Heart left ventricle (tissue), 16 donors: ENCODE results near the gene SLC9A5. TPM values are rescaled to one million over a fixed set of nuclear protein-coding genes. Genes with fewer than 3 reads are reported as not detected.

ENCODE experiments used
- ATAC-seq, 4 donors: fragments of 200-7000 bp; cut with Tn5 transposase; one replicate each; pipeline ENCODE4 v1.9.1; 2020 to 2022; ENCODE audit warnings: moderate library complexity in 4 of 4, mild to moderate bottlenecking in 3 of 4, moderate number of reproducible peaks in 1 of 4
- DNase-seq, 5 donors: peaks; one replicate each; pipeline ENCODE4 v3.0.0-alpha.2; 2020
- H3K27ac ChIP-seq, 12 donors: fragments of 200-600 bp; sonication (generic) in 4 of 12; one replicate each; pipeline versions ENCODE4 v1.5.0 to v1.8.0; 2016 to 2022; ENCODE audit warnings: mild to moderate bottlenecking in 2 of 12
- H3K27me3 ChIP-seq, 9 donors: fragments of 200-600 bp; sonication (generic) in 2 of 9; one replicate each; pipeline versions ENCODE4 v1.5.1 to v1.8.0; 2016 to 2022; ENCODE audit warnings: mild to moderate bottlenecking in 3 of 9
- H3K36me3 ChIP-seq, 9 donors: fragments of 200-600 bp; sonication (generic) in 2 of 9; one replicate each; pipeline versions ENCODE4 v1.5.0 to v1.8.0; 2018 to 2022; ENCODE audit warnings: mild to moderate bottlenecking in 2 of 9
- H3K4me1 ChIP-seq, 12 donors: fragments of 200-600 bp; sonication (generic) in 4 of 12; one replicate each; pipeline versions ENCODE4 v1.5.0 to v1.8.0; 2016 to 2022; ENCODE audit warnings: mild to moderate bottlenecking in 3 of 12
- H3K4me3 ChIP-seq, 12 donors: fragments of 200-600 bp; sonication (generic) in 4 of 12; one replicate each; pipeline versions ENCODE4 v1.5.0 to v1.8.0; 2017 to 2022; ENCODE audit warnings: mild to moderate bottlenecking in 9 of 12, moderate library complexity in 4 of 12
- H3K9me3 ChIP-seq, 12 donors: fragments of 200-600 bp; sonication (generic) in 4 of 12; one replicate each; pipeline versions ENCODE4 v1.5.0 to v1.8.0; 2016 to 2022; ENCODE audit warnings: mild to moderate bottlenecking in 1 of 12
- CTCF ChIP-seq, 12 donors: fragments of 200-600 bp; sonication (generic) in 4 of 12; IDR thresholded peaks; one replicate each; pipeline versions ENCODE4 v1.5.0 to v1.8.0; 2018 to 2022; ENCODE audit warnings: antibody characterized with exemption in 12 of 12, mild to moderate bottlenecking in 5 of 12
- POLR2A ChIP-seq, 2 donors: fragments of 450-650 bp; IDR thresholded peaks; one replicate each; pipeline ENCODE4 v1.6.1; 2017; ENCODE audit warnings: antibody characterized with exemption in 2 of 2, mild to moderate bottlenecking in 2 of 2, moderate library complexity in 2 of 2
- WGBS, 4 donors: extraction: QIAGEN DNeasy Blood & Tissue Kit in 2 of 4; methylation state at CpG; one replicate each; pipeline versions ENCODE4 v1.1.5 to v1.1.7; 2013 to 2018; 5-methylcytosine and 5-hydroxymethylcytosine counted together
- intact Hi-C, 10 donors: fragments of 100-400 bp; cut with DNase I; formaldehyde crosslinking; loops; one replicate each; pipeline versions ENCODE4 v1.11.1 to v1.14.2; 2022
- polyA plus RNA-seq, 2 donors: library from polyadenylated mRNA; stranded (reverse); fragments of 200-250 nt; gene quantifications; one replicate each; pipeline ENCODE4 v1.2.3, GENCODE V29; 2013
- total RNA-seq, 9 donors: library from RNA; depleted of rRNA in 2 of 9; stranded (reverse); fragments of >200 nt in 2 of 9; fragmentation: NEBNext Ultra II Directional in 3 of 9; extraction: Animal tissue kit (Norgen Biotek cat#: 25700) in 3 of 9; gene quantifications; one replicate each; pipeline versions ENCODE4 v1.1.0 to v1.2.4, GENCODE V29; 2016 to 2023
- donor health status: ischemic (EF 13 %, LVEDD 7.1; RV severe dilation, severe dysfunction).
- donor health status: healthy with polysubstance abuse.
- donor health status: DM: no; HTN: yes; CAD: no.
- donor health status: DM: no; HTN: no; CAD: no.
- donor health status: ischemic (EF 25% LVEDD 6.9; RV normal size, moderate dysfunction).
- donor health status: ischemic (EF 25% LVEDD 5.7; RV mildly dilated, moderate dysfunction).
- donor health status: healthy.
- donor health status: DM: yes; HTN: yes; CAD: no.
- donor health status: ischemic (EF 35%, LVEDD 5.7; RV mildly dilated, moderate dysfunction).
- donor health status: nonischemic (EF 11% LVEDD 7.7; RV severe dilation, severe dysfunction).
- donor health status: DM: yes; HTN: yes; CAD: no.
- donor health status: PGD.
- donor health status: ischemic (EF 29% LVEDD 5.4; RV normal size, mild dysfunction).
- donor health status: nonischemic (EF 23%, LVEDD 6.1; RV moderate dilation, normal function).

SLC9A5 gene
- total and polyA plus RNA-seq, 11 donors = 0.16 to 2.0 (median 1.2) TPM

DNA sequence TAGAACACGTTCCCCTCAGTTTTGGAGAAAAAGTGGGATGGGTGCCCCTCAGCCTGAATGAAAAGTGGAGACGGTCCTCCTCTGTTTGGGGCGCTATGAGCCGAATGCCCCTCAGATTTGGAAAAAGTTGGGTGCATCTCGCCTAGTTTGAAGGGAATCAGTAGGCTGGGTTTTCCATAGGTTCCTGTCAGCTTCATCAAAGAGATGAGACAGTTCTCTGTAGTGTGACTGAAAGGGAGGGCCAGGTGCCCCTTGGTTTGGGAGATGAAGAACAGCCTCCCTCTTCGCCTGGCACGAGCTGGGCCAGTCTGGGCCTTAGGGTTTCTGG, 742 bp upstream of the SLC9A5 start:
- intact Hi-C loops = loop anchor here in 2 of 10 donors (5.0 kb wide), 2 partner anchors 56 to 76 kb away; partner anchors contain the start of genes NOL3 (in 2 of the 2), E2F4 (in 1 of the 2) and EXOC3L1 (in 1 of the 2)
- H3K9me3 ChIP-seq = no peaks in the 10 kb centered on the region
- peaks cover 0 to 10% (median 0%) of the 10 kb centered on the region in 9 donors for H3K27me3 ChIP-seq
- peak overlapping the region in 7 of 12 donors; percentile 42 to 99 (median 95) for H3K27ac ChIP-seq
- peaks cover 20 to 64% (median 46%) of the 10 kb centered on the region in 12 donors for H3K4me1 ChIP-seq
- DNase-seq (no peak), ATAC-seq (no peak)
- 5 to 14% (median 7%) methylated on average over 5 to 7 of the region's 7 CpGs for WGBS, 4 donors
- no peaks in the 10 kb centered on the region for H3K36me3 ChIP-seq
- no peak for TF ChIP-seq CTCF (IDR thresholded peaks at IDR 0.05)
- TF ChIP-seq POLR2A (IDR thresholded peaks at IDR 0.05) = no peak
- peak overlapping the region; percentile 34 to 94 (median 82) for H3K4me3 ChIP-seq

- DNase-seq (peak in 1 of 5 donors; percentile 29), ATAC-seq (no peak)
- 19 to 31% (median 21%) methylated on average over 16 to 22 of the region's 22 CpGs for WGBS, 4 donors
- peaks cover 0 to 10% (median 0%) of the 10 kb centered on the region in 9 donors for H3K27me3 ChIP-seq
- no peaks in the 10 kb centered on the region for H3K36me3 ChIP-seq
- peaks cover 9 to 50% (median 32%) of the 10 kb centered on the region in 12 donors for H3K4me1 ChIP-seq
- intact Hi-C loops = loop anchor here in 2 of 10 donors (5.0 kb wide), 2 partner anchors 57 to 77 kb away; partner anchors contain the start of genes NOL3 (in 2 of the 2), E2F4 (in 1 of the 2) and EXOC3L1 (in 1 of the 2)
- H3K9me3 ChIP-seq = no peaks in the 10 kb centered on the region
- TF ChIP-seq CTCF (IDR thresholded peaks at IDR 0.05) (no peak), POLR2A (IDR thresholded peaks at IDR 0.05) (no peak)
- H3K4me3 ChIP-seq = peak overlapping the region; percentile 34 to 94 (median 82)
- H3K27ac ChIP-seq = peak overlapping the region in 3 of 12 donors; percentile 21 to 99 (median 25)
Measured at GRCh38 chr16:67249178-67250044, 632 bp downstream of the SLC9A5 start.

- Histone ChIP-seq H3K4me1 (peaks cover 9 to 44% (median 26%) of the 10 kb centered on the region in 12 donors), H3K4me3 (no peak overlapping the region), H3K9me3 (no peaks in the 10 kb centered on the region), H3K36me3 (no peaks in the 10 kb centered on the region), H3K27me3 (peaks cover 0 to 10% (median 0%) of the 10 kb centered on the region in 9 donors), H3K27ac (no peak overlapping the region)
- intact Hi-C loops = no loop called here
- no peak for ATAC-seq
- DNase-seq = peak in 2 of 5 donors; percentile 18 to 19
- WGBS, 4 donors = 72 to 85% (median 78%) methylated on average over 4 of the region's 4 CpGs
- TF ChIP-seq CTCF (IDR thresholded peaks at IDR 0.05) (no peak), POLR2A (IDR thresholded peaks at IDR 0.05) (no peak)
Measured at GRCh38 chr16:67250045-67250327, 1.2 kb downstream of the SLC9A5 start.
